WTC11 (cell line): Measurements from ENCODE around the gene KIAA1958.

Experiments used
- CREB1 ChIP-seq: sonication (generic); formaldehyde crosslinking; IDR thresholded peaks from 2 replicates; pipeline ENCODE4 v1.8.0; 2023; ENCODE audit warnings: mild to moderate bottlenecking, missing genetic modification reagents
- NFE2L1 ChIP-seq: sonication (generic); formaldehyde crosslinking; IDR thresholded peaks from 2 replicates; pipeline ENCODE4 v1.8.1; 2023; ENCODE audit warnings: missing genetic modification reagents
- NR2C2 ChIP-seq: sonication (generic); formaldehyde crosslinking; IDR thresholded peaks from 2 replicates; pipeline ENCODE4 v1.8.0; 2022; ENCODE audit warnings: mild to moderate bottlenecking, missing genetic modification reagents
- TF ChIP-seq, protein P1 (sequence below): fragments of 200-600 bp; IDR thresholded peaks from 2 replicates; pipeline ENCODE4 v1.8.0; 2022; ENCODE audit warnings: antibody characterized with exemption
- TF ChIP-seq, protein P2 (sequence below): sonication (generic); formaldehyde crosslinking; IDR thresholded peaks from 2 replicates; pipeline ENCODE4 v1.8.1; 2023; ENCODE audit warnings: mild to moderate bottlenecking, missing genetic modification reagents

DNA sequence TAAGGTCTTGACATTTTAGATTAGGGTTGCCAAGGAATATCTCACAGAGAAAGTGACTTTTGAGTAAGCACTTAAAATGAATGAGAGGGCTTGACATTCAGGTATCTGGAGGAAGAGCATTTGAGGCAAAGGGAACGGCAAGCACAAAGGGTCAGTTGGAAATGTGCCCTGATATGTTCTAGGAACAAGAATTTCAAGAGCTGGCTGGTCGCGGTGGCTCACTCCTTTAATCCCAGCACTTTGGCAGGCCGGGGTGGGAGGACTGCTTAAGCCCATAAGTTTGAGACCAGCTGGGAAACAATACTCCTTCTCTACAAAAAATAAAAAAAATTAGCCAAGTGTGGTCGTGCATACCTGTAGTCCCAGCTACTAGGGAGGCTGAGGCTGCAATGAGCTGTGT is 16.5 kb downstream of the KIAA1958 start:
- TF ChIP-seq NR2C2 (no peak), CREB1 (CRISPR knock-in tag) (no peak), NFE2L1 (CRISPR knock-in tag) (no peak)
- TF ChIP-seq, protein P1, sequence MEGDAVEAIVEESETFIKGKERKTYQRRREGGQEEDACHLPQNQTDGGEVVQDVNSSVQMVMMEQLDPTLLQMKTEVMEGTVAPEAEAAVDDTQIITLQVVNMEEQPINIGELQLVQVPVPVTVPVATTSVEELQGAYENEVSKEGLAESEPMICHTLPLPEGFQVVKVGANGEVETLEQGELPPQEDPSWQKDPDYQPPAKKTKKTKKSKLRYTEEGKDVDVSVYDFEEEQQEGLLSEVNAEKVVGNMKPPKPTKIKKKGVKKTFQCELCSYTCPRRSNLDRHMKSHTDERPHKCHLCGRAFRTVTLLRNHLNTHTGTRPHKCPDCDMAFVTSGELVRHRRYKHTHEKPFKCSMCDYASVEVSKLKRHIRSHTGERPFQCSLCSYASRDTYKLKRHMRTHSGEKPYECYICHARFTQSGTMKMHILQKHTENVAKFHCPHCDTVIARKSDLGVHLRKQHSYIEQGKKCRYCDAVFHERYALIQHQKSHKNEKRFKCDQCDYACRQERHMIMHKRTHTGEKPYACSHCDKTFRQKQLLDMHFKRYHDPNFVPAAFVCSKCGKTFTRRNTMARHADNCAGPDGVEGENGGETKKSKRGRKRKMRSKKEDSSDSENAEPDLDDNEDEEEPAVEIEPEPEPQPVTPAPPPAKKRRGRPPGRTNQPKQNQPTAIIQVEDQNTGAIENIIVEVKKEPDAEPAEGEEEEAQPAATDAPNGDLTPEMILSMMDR = no peak
- TF ChIP-seq, protein P2, sequence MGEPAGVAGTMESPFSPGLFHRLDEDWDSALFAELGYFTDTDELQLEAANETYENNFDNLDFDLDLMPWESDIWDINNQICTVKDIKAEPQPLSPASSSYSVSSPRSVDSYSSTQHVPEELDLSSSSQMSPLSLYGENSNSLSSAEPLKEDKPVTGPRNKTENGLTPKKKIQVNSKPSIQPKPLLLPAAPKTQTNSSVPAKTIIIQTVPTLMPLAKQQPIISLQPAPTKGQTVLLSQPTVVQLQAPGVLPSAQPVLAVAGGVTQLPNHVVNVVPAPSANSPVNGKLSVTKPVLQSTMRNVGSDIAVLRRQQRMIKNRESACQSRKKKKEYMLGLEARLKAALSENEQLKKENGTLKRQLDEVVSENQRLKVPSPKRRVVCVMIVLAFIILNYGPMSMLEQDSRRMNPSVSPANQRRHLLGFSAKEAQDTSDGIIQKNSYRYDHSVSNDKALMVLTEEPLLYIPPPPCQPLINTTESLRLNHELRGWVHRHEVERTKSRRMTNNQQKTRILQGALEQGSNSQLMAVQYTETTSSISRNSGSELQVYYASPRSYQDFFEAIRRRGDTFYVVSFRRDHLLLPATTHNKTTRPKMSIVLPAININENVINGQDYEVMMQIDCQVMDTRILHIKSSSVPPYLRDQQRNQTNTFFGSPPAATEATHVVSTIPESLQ = no peak
